ENCODE results near the gene RCOR2.

RCOR2 gene

DNA sequence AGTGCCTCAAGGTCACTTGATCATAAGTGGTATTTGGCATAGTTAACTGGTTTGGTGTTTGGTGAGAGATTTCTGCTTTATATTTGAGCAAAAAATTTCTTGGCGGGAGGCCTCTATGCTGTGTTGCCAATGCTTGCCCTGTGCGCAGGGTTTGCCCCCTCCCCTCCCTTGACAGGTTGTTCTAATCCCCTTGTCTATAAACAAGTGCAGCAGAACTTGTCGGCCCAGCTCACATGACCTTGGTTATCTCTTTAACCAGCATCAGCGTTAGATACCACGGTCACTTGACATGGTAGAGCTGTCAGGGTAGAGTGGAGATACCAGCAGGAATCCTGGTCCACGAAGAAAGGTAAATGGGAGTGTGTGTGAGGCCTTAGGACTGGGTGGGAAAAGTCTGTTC is 42.5 kb downstream of the RCOR2 start:
- Histone ChIP-seq H3K27ac (peak overlapping the region; percentile 84), H3K4me1 (ENCODE audit: control insufficient read depth in 1 of 2, insufficient read depth in 1 of 2, low read depth in 1 of 2, low read length in 1 of 2) (peaks cover 52 to 73% of the 10 kb centered on the region in 2 experiments), H3K36me3 (peaks cover 12% of the 10 kb centered on the region), H3K27me3 (no peaks in the 10 kb centered on the region), H3K4me3 (ENCODE audit: low read depth in 1 of 2, low read length in 1 of 2) (no peak overlapping the region), H3K9me3 (no peaks in the 10 kb centered on the region)
- TF ChIP-seq, protein P1, sequence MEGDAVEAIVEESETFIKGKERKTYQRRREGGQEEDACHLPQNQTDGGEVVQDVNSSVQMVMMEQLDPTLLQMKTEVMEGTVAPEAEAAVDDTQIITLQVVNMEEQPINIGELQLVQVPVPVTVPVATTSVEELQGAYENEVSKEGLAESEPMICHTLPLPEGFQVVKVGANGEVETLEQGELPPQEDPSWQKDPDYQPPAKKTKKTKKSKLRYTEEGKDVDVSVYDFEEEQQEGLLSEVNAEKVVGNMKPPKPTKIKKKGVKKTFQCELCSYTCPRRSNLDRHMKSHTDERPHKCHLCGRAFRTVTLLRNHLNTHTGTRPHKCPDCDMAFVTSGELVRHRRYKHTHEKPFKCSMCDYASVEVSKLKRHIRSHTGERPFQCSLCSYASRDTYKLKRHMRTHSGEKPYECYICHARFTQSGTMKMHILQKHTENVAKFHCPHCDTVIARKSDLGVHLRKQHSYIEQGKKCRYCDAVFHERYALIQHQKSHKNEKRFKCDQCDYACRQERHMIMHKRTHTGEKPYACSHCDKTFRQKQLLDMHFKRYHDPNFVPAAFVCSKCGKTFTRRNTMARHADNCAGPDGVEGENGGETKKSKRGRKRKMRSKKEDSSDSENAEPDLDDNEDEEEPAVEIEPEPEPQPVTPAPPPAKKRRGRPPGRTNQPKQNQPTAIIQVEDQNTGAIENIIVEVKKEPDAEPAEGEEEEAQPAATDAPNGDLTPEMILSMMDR (IDR thresholded peaks at IDR 0.05): no peak

DNA sequence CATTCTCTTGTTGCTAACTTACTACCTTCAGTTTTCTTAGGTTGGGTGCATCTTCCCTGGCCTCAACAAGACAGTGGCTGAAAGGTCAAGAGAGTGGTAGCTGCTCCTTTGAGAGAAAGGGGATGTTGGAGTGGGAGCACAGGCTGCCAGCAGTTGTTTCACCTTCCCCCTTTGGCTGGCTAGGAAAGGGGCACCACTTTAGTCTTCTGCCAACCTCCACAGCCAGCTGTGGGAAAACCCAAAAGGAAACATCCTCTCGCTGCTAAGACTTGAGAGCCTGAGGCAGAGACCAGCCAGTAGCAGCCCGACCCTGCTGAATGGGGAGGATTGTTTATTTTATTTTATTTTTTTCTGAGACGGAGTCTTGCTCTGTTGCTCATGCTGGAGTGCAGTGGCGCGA is 43.7 kb downstream of the RCOR2 start:
- H3K27ac ChIP-seq: peak overlapping the region; percentile 84

DNA sequence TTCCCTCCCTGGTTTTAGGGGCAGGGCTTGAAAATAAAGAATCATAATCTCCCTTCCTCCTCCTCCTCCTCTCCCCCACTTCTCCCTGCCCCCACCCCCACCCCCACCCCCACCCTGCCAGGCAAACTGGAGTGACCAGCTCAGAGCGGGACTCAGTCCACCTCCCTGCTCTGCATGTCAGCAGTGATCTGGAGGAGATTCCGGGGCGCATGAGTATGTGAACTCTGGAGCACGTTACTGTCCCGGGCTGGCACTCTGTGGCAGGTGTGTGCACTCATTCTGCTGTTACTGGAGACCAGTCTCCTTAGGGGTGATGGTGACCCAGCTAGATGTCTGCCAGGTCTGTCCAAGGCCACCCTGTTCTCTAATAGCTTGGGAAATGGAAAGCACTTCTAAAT is 44.2 kb downstream of the RCOR2 start:
- Histone ChIP-seq H3K4me1 (ENCODE audit: control insufficient read depth in 1 of 2, insufficient read depth in 1 of 2, low read depth in 1 of 2, low read length in 1 of 2) (peaks cover 69 to 78% of the 10 kb centered on the region in 2 experiments), H3K9me3 (no peaks in the 10 kb centered on the region), H3K36me3 (peaks cover 5% of the 10 kb centered on the region), H3K4me3 (ENCODE audit: low read depth in 1 of 2, low read length in 1 of 2) (peak overlapping the region; percentile 47 to 57), H3K27ac (peak overlapping the region; percentile 84), H3K27me3 (no peaks in the 10 kb centered on the region)
- TF ChIP-seq, protein P1 (IDR thresholded peaks at IDR 0.05): no peak

More for the DNA sequence above, 43.7 kb downstream of the RCOR2 start:
- H3K27me3 ChIP-seq: no peaks in the 10 kb centered on the region
- peaks cover 64 to 75% of the 10 kb centered on the region in 2 experiments for H3K4me1 ChIP-seq (ENCODE audit: control insufficient read depth in 1 of 2, insufficient read depth in 1 of 2, low read depth in 1 of 2, low read length in 1 of 2)
- H3K36me3 ChIP-seq: peaks cover 5% of the 10 kb centered on the region
- TF ChIP-seq, protein P1 (IDR thresholded peaks at IDR 0.05): no peak
- H3K9me3 ChIP-seq: no peaks in the 10 kb centered on the region
- H3K4me3 ChIP-seq (ENCODE audit: low read depth in 1 of 2, low read length in 1 of 2): peak overlapping the region in 1 of 2 experiments; percentile 57

DNA sequence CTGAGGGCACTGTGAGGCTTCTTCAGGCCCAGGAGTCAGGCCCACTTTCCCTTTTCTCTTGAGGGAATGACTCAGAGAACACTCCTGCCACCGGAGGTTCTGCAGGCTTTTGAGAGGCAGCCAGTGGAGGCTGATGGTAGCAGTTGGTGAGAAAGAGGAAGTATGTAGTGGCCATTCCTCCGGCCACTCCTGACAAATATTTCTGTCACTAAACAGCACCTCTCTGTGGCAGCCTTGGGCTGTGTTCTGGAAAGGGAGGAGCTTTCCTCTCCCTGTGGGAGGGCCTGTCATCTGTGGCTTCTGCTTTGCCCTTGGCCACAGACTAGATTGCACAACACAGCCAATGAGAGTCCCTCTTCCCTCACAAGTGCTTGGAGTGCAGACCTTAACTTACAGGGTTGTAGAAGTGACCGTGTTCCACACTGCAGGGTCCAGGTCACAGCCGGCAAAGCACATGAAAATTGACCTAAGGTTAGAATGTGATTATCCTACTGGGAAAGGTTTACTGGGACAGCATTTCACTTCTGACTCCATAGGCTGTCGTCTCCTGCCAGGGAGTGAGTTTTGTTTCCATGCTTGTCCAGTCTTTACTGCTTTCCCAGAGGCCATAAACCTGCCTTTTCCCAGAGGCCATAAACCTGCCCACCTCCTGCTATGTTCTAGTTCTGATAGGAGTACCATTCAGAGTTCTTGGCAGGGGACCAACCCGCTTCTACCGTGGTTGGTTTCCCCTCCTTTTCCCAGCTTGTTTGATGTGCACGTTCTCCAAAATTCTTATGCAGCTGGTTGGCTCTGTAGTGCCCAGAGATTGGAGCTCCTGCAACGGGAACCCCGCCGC is 44.8 kb downstream of the RCOR2 start:
- H3K36me3 ChIP-seq: peaks cover 5% of the 10 kb centered on the region
- TF ChIP-seq, protein P1 (IDR thresholded peaks at IDR 0.05): peak; percentile 99
- no peaks in the 10 kb centered on the region for H3K27me3 ChIP-seq
- peak overlapping the region; percentile 84 for H3K27ac ChIP-seq
- H3K9me3 ChIP-seq: no peaks in the 10 kb centered on the region
- H3K4me1 ChIP-seq (ENCODE audit: control insufficient read depth in 1 of 2, insufficient read depth in 1 of 2, low read depth in 1 of 2, low read length in 1 of 2): peaks cover 75 to 82% of the 10 kb centered on the region in 2 experiments
- H3K4me3 ChIP-seq (ENCODE audit: low read depth in 1 of 2, low read length in 1 of 2): peak overlapping the region; percentile 47 to 57

DNA sequence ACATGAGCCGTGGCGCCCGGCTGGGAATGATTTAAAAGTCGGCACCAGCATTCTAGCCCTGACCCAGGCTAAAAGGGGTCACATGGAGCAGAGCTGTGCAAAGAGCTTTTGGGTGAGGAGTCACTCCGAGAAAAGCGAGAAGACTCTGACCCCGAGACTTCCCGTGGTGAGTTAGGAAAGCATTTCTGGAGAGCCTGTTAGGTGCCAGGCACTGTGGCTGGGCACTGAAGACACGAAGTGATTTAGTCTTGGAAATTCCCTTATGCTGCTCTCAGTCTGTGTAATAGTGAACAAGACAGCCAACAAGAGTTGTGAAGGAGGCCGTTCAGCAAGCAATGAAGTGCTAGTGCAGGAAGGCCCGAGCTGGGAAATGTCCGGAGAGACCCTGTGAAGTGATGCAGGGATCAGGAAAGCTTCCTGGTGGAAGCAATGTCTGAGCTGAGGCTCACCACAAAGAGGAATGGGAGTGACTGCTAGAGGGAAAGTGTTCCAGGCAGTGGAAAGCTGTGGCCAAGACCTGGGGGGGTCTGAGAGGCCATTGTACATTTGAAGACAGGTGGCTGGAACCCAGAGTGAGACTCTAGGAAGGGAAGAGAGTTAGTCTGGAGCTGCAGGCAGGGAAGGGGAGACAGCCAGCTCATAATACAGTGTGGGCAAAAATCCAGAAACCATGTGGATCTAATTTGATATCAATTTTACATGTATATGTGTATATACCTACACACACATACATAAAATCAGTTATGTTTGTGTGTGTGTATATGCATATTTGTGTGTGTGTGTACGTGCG is 46.4 kb downstream of the RCOR2 start:
- Histone ChIP-seq H3K27me3 (no peaks in the 10 kb centered on the region), H3K4me3 (ENCODE audit: low read depth in 1 of 2, low read length in 1 of 2) (peak overlapping the region; percentile 0 to 11), H3K36me3 (peaks cover under 1% of the 10 kb centered on the region), H3K9me3 (no peaks in the 10 kb centered on the region), H3K27ac (peak overlapping the region; percentile 84), H3K4me1 (ENCODE audit: control insufficient read depth in 1 of 2, insufficient read depth in 1 of 2, low read depth in 1 of 2, low read length in 1 of 2) (peaks cover 92 to 94% of the 10 kb centered on the region in 2 experiments)
- TF ChIP-seq, protein P1 (IDR thresholded peaks at IDR 0.05): no peak

Measured in neutrophil (primary cell).